ENCODE data around the gene CYP17A1.

CYP17A1 gene

DNA sequence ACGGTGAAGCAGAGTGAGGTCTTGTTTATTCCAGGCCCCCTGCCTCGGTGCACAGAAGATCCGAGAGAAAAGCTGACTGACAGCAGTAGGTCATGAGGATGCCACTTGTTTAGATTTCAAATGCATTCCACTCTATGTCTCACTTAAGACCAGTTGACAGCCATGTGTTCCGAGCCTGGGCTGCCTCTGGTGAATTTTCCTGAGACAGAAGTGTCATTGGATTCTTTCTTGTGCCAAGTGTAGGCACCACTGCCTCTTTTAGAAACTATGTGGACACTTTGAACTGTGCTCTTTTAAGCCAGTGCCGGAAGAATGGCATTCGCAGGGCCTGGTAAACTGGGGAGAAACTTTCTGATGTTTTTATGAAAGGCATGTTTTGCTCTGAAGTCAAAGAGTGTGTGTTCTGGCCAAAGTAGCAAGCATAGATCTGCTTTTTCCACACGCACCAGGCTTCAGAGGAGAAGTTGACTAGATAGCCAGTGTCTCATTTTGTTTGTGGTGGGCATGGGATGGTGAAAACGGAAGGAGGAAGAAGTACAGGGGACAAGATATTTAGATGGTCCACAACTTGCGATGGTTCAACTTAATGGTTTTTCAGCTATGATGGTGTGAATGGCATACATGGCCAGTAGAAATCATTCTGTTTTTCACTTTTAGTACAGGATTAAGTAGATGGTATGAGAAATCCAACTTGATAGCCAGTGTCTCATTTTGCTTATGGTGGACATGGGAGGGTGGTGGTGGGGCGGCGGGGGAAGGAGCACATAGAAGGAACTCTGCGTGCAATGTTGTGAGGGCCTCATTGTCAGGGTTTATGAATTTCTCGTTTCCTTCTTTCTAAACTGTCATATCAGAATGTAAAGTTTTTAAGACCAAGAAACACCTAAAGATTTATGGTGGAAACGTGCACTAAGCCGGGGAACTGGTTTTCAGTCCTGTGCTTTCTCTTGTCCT, 41.5 kb downstream of the CYP17A1 start:
- no peak overlapping the region for H3K4me3 ChIP-seq (ENCODE audit: low read length)
- DNase-seq (ENCODE audit: low read depth): no peak
- no peak for TF ChIP-seq CTCF (IDR thresholded peaks at IDR 0.05; ENCODE audit: insufficient read depth, low read depth, low read length, missing control alignments)

GRCh38 chr10:102791754-102792395, 45.3 kb downstream of the CYP17A1 start:
- DNase-seq (ENCODE audit: low read depth): no peak
- H3K4me3 ChIP-seq (ENCODE audit: low read length): no peak overlapping the region
- TF ChIP-seq CTCF (IDR thresholded peaks at IDR 0.05; ENCODE audit: insufficient read depth, low read depth, low read length, missing control alignments): no peak

- no peak overlapping the region for H3K4me3 ChIP-seq (ENCODE audit: low read length)
- no peak for TF ChIP-seq CTCF (IDR thresholded peaks at IDR 0.05; ENCODE audit: insufficient read depth, low read depth, low read length, missing control alignments)
- no peak for DNase-seq (ENCODE audit: low read depth)
Measured at GRCh38 chr10:102785818-102786217, 51.4 kb downstream of the CYP17A1 start.

- peak; percentile 34 for DNase-seq (ENCODE audit: low read depth)
- no peak overlapping the region for H3K4me3 ChIP-seq (ENCODE audit: low read length)
- TF ChIP-seq CTCF (IDR thresholded peaks at IDR 0.05; ENCODE audit: insufficient read depth, low read depth, low read length, missing control alignments): no peak
Measured at GRCh38 chr10:102783568-102783967, 53.6 kb downstream of the CYP17A1 start.

DNA sequence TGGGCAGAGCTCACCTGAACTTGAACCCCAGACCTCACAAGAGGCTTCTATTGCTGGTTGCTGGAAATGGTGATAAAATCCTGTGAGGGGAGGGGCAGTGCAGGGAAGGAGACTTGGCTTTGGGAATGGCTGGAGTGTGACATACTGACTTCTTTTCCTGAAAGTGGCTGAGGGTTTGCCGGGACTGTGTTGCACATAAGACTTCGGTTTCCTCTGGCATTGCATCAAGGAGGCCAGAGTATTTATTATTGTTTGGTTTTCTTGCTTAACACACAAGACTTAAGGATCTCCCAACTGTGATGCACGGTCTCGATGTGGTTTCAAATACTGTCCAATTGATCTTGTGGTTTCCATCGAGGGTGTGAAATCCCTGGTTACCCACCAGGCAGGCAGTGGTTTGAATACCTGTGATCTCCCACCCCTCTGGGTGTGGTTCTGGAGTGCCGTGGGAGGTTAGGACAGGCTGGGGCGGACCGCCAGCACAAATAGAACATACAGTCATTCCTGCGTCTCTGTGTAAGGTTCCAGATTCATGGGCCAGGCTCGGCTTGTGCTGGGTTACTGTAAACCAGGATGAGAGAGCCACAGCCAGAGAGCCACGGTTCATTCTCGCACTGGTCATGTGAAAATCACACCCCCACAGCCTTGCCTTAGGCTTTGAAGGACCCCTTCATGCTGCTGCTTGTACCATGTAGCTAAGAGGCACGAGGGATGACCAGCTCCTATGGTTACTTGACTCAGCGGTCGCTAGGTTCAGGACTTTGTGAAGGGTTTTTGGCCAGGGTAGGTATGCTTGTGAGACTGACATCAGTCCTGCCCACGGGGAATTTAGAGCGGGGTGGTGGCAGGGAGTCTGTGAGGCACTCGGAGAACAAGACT, 54.3 kb downstream of the CYP17A1 start:
- no peak overlapping the region for H3K4me3 ChIP-seq (ENCODE audit: low read length)
- TF ChIP-seq CTCF (IDR thresholded peaks at IDR 0.05; ENCODE audit: insufficient read depth, low read depth, low read length, missing control alignments): no peak
- DNase-seq (ENCODE audit: low read depth): peak; percentile 74

DNA sequence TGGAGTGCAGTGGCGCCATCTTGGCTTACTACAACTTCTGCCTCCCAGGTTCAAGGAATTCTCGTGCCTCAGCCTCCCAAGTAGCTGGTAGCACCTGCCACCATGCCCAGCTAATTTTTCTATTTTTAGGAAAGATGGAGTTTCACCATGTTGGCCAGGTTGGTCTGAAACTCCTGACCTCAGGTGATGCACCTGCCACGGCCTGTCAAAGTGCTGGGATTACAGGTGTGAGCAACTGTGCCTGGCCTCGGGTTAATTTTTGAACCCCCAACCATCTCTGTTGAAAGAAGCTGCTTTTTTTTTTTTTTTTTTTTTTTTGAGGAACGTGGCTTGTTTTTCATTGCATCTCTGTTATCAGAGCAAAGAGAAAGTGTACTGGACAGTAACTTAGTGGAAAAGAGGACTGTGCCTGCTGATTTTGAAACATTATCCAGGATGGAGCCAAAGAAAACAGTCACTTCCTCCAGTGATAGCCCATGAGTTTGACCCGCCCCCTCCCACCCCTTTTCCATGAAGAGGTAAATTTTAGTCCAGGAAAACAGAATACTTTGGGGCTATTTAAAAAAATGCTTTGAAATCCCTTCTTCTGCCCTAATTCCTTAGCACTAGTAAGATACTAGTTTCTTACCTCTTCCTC, 55.2 kb downstream of the CYP17A1 start:
- no peak overlapping the region for H3K4me3 ChIP-seq (ENCODE audit: low read length)
- DNase-seq (ENCODE audit: low read depth): peak; percentile 23
- no peak for TF ChIP-seq CTCF (IDR thresholded peaks at IDR 0.05; ENCODE audit: insufficient read depth, low read depth, low read length, missing control alignments)

All from epithelial cell of esophagus (primary cell).